ENCODE measurements around the gene FRK.

The FRK gene

GRCh38 chr6:115901896-115902295 lies 158.8 kb downstream of the FRK start:
- no CpG with 5 or more reads among the region's 3 CpGs for WGBS (ENCODE audit: extremely low coverage, insufficient coverage, low lambda C conversion rate)
- H3K56ac ChIP-seq (ENCODE audit: low read length): no peak overlapping the region

GRCh38 chr6:115899730-115900282 lies 160.9 kb downstream of the FRK start:
- no peak overlapping the region for H4K8ac ChIP-seq (ENCODE audit: low read depth, low read length)
- H4K5ac ChIP-seq (ENCODE audit: low read length): no peak overlapping the region
- WGBS (ENCODE audit: extremely low coverage, insufficient coverage, low lambda C conversion rate): no CpG with 5 or more reads among the region's 4 CpGs

More at GRCh38 chr6:115901896-115902295, 158.8 kb downstream of the FRK start:
- H2BK120ac ChIP-seq (ENCODE audit: low read depth, low read length): no peak overlapping the region
- DNase-seq: no peak
- no peak overlapping the region for H2BK15ac ChIP-seq (replicated peaks; ENCODE audit: low read depth)
- no peak overlapping the region for H2BK5ac ChIP-seq (ENCODE audit: low read length)
- H2AK5ac ChIP-seq (ENCODE audit: low read length): no peak overlapping the region
- H3K4me3 ChIP-seq (ENCODE audit: low read length): no peak overlapping the region
- H3K27me3 ChIP-seq (ENCODE audit: insufficient read depth, low read length, poor library complexity): no peaks in the 10 kb centered on the region
- no peaks in the 10 kb centered on the region for H3K36me3 ChIP-seq (ENCODE audit: control insufficient read depth, insufficient read depth, low read length)
- H4K8ac ChIP-seq (ENCODE audit: low read depth, low read length): no peak overlapping the region
- H3K18ac ChIP-seq (ENCODE audit: low read length): no peak overlapping the region
- no peak overlapping the region for H3K23ac ChIP-seq (ENCODE audit: low read length)
- no peak overlapping the region for H3K4me2 ChIP-seq (ENCODE audit: low read length)
- no peaks in the 10 kb centered on the region for H3K79me1 ChIP-seq (ENCODE audit: low read length)
- no peak overlapping the region for H3K27ac ChIP-seq (ENCODE audit: low read depth, low read length)
- H3K9ac ChIP-seq (ENCODE audit: low read length): no peak overlapping the region
- no peaks in the 10 kb centered on the region for H3K4me1 ChIP-seq (ENCODE audit: control insufficient read depth, low read depth, low read length)
- H4K5ac ChIP-seq (ENCODE audit: low read length): no peak overlapping the region
- no peak overlapping the region for H3K4ac ChIP-seq (ENCODE audit: low read depth, low read length)
- no peaks in the 10 kb centered on the region for H3K79me2 ChIP-seq (ENCODE audit: control insufficient read depth, insufficient read depth, low read length)

DNA sequence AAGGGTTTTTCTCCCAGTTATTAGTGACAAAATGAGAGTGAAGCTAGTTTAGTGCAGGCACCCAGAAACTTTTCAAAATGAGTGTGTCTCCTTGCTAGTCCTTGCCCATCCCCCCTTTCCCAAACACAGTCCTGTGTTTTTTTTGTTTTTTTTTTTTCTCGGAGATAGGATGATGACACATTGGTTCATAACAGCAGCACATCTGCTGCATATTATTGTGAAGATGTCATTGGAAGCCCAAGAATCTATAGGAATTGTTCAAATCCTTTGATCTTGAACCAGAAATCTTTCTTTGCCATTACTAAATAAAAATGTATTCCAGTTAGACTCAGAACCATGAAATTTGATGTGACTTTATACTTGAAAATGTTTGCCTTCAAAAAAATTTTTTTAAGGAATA lies 162.4 kb downstream of the FRK start:
- Histone ChIP-seq H3K23ac (ENCODE audit: low read length) (no peak overlapping the region), H3K4ac (ENCODE audit: low read depth, low read length) (no peak overlapping the region), H3K36me3 (ENCODE audit: control insufficient read depth, insufficient read depth, low read length) (no peaks in the 10 kb centered on the region), H2BK5ac (ENCODE audit: low read length) (no peak overlapping the region), H3K79me1 (ENCODE audit: low read length) (no peaks in the 10 kb centered on the region), H2AK5ac (ENCODE audit: low read length) (no peak overlapping the region), H3K27me3 (ENCODE audit: insufficient read depth, low read length, poor library complexity) (no peaks in the 10 kb centered on the region), H2BK120ac (ENCODE audit: low read depth, low read length) (no peak overlapping the region), H4K5ac (ENCODE audit: low read length) (no peak overlapping the region), H3K18ac (ENCODE audit: low read length) (no peak overlapping the region), H3K4me1 (ENCODE audit: control insufficient read depth, low read depth, low read length) (no peaks in the 10 kb centered on the region), H3K9ac (ENCODE audit: low read length) (no peak overlapping the region), H3K56ac (ENCODE audit: low read length) (no peak overlapping the region), H3K4me3 (ENCODE audit: low read length) (no peak overlapping the region), H3K4me2 (ENCODE audit: low read length) (no peak overlapping the region), H3K27ac (ENCODE audit: low read depth, low read length) (no peak overlapping the region), H2BK15ac (replicated peaks; ENCODE audit: low read depth) (no peak overlapping the region), H3K79me2 (ENCODE audit: control insufficient read depth, insufficient read depth, low read length) (no peaks in the 10 kb centered on the region), H4K8ac (ENCODE audit: low read depth, low read length) (no peak overlapping the region)
- DNase-seq: peak; percentile 12
- WGBS (ENCODE audit: extremely low coverage, insufficient coverage, low lambda C conversion rate): no CpG with 5 or more reads among the region's 1 CpG

More at GRCh38 chr6:115899730-115900282, 160.9 kb downstream of the FRK start:
- no peak for DNase-seq
- Histone ChIP-seq H3K4me2 (ENCODE audit: low read length) (no peak overlapping the region), H3K4me3 (ENCODE audit: low read length) (no peak overlapping the region), H3K4ac (ENCODE audit: low read depth, low read length) (no peak overlapping the region), H3K56ac (ENCODE audit: low read length) (no peak overlapping the region), H2BK5ac (ENCODE audit: low read length) (no peak overlapping the region), H2BK120ac (ENCODE audit: low read depth, low read length) (no peak overlapping the region), H2BK15ac (replicated peaks; ENCODE audit: low read depth) (no peak overlapping the region), H2AK5ac (ENCODE audit: low read length) (no peak overlapping the region), H3K9ac (ENCODE audit: low read length) (no peak overlapping the region), H3K23ac (ENCODE audit: low read length) (no peak overlapping the region), H3K27ac (ENCODE audit: low read depth, low read length) (no peak overlapping the region), H3K79me2 (ENCODE audit: control insufficient read depth, insufficient read depth, low read length) (no peaks in the 10 kb centered on the region), H3K4me1 (ENCODE audit: control insufficient read depth, low read depth, low read length) (no peaks in the 10 kb centered on the region), H3K18ac (ENCODE audit: low read length) (no peak overlapping the region), H3K27me3 (ENCODE audit: insufficient read depth, low read length, poor library complexity) (no peaks in the 10 kb centered on the region), H3K36me3 (ENCODE audit: control insufficient read depth, insufficient read depth, low read length) (no peaks in the 10 kb centered on the region), H3K79me1 (ENCODE audit: low read length) (no peaks in the 10 kb centered on the region)

- no peak overlapping the region for H3K56ac ChIP-seq (ENCODE audit: low read length)
- H3K79me1 ChIP-seq (ENCODE audit: low read length): no peaks in the 10 kb centered on the region
- no peak overlapping the region for H2BK15ac ChIP-seq (replicated peaks; ENCODE audit: low read depth)
- no peaks in the 10 kb centered on the region for H3K79me2 ChIP-seq (ENCODE audit: control insufficient read depth, insufficient read depth, low read length)
- H3K27me3 ChIP-seq (ENCODE audit: insufficient read depth, low read length, poor library complexity): no peaks in the 10 kb centered on the region
- H2BK5ac ChIP-seq (ENCODE audit: low read length): no peak overlapping the region
- no peak overlapping the region for H3K4me2 ChIP-seq (ENCODE audit: low read length)
- H4K8ac ChIP-seq (ENCODE audit: low read depth, low read length): no peak overlapping the region
- H4K5ac ChIP-seq (ENCODE audit: low read length): no peak overlapping the region
- no peak overlapping the region for H3K9ac ChIP-seq (ENCODE audit: low read length)
- no peak overlapping the region for H2AK5ac ChIP-seq (ENCODE audit: low read length)
- no peaks in the 10 kb centered on the region for H3K4me1 ChIP-seq (ENCODE audit: control insufficient read depth, low read depth, low read length)
- H3K4ac ChIP-seq (ENCODE audit: low read depth, low read length): no peak overlapping the region
- H3K27ac ChIP-seq (ENCODE audit: low read depth, low read length): no peak overlapping the region
- DNase-seq: peak; percentile 29
- H2BK120ac ChIP-seq (ENCODE audit: low read depth, low read length): no peak overlapping the region
- H3K36me3 ChIP-seq (ENCODE audit: control insufficient read depth, insufficient read depth, low read length): no peaks in the 10 kb centered on the region
- no peak overlapping the region for H3K23ac ChIP-seq (ENCODE audit: low read length)
- H3K4me3 ChIP-seq (ENCODE audit: low read length): no peak overlapping the region
- no CpG with 5 or more reads among the region's 2 CpGs for WGBS (ENCODE audit: extremely low coverage, insufficient coverage, low lambda C conversion rate)
- no peak overlapping the region for H3K18ac ChIP-seq (ENCODE audit: low read length)
Observed at GRCh38 chr6:115896538-115897129, 164.1 kb downstream of the FRK start.

DNA sequence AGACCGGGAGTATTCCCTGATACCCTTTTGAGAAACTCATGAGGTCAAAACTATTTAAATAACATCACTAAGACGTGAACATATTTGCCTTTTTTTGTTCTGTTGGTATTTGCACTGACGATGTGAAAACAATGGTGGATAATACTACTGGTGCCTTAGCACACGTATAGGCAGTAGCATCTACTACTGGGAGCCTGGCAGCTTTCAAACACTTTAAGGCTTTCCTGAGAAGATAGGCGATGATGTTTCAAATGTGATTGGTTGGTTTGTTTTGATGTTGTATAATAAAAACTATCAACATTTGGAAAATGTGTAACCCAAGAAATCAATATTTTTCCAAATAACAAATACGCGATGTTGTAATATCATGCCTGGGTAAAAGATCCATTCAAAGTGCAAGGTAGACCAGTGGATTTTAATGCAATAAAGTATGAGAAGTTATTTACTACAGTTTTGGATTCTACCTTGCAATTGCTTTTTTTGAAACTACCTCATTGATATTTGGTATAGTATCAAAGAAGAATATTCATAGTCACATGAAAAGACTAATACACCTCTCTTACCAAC lies 166.2 kb downstream of the FRK start:
- Histone ChIP-seq H2AK5ac (ENCODE audit: low read length) (no peak overlapping the region), H3K23ac (ENCODE audit: low read length) (no peak overlapping the region), H3K79me2 (ENCODE audit: control insufficient read depth, insufficient read depth, low read length) (no peaks in the 10 kb centered on the region), H3K56ac (ENCODE audit: low read length) (no peak overlapping the region), H3K9ac (ENCODE audit: low read length) (no peak overlapping the region), H3K27ac (ENCODE audit: low read depth, low read length) (no peak overlapping the region), H2BK5ac (ENCODE audit: low read length) (no peak overlapping the region), H4K5ac (ENCODE audit: low read length) (no peak overlapping the region), H3K4me3 (ENCODE audit: low read length) (no peak overlapping the region), H3K79me1 (ENCODE audit: low read length) (no peaks in the 10 kb centered on the region), H3K4ac (ENCODE audit: low read depth, low read length) (no peak overlapping the region), H4K8ac (ENCODE audit: low read depth, low read length) (no peak overlapping the region), H2BK120ac (ENCODE audit: low read depth, low read length) (no peak overlapping the region), H3K18ac (ENCODE audit: low read length) (no peak overlapping the region), H3K27me3 (ENCODE audit: insufficient read depth, low read length, poor library complexity) (no peaks in the 10 kb centered on the region), H3K4me1 (ENCODE audit: control insufficient read depth, low read depth, low read length) (no peaks in the 10 kb centered on the region), H2BK15ac (replicated peaks; ENCODE audit: low read depth) (no peak overlapping the region), H3K4me2 (ENCODE audit: low read length) (no peak overlapping the region), H3K36me3 (ENCODE audit: control insufficient read depth, insufficient read depth, low read length) (no peaks in the 10 kb centered on the region)
- no peak for DNase-seq
- no CpG with 5 or more reads among the region's 7 CpGs for WGBS (ENCODE audit: extremely low coverage, insufficient coverage, low lambda C conversion rate)

Data from mesendoderm (in vitro differentiated cells).